ENCODE results near the gene CES5A.
"Not testable (repeated sequence)": the region's sequence is repeated elsewhere in the genome, so short reads cannot be mapped to it uniquely, and the experiment has no call there.

CES5A gene

GRCh38 chr16:55828680-55829079 lies 46.5 kb downstream of the CES5A start:
- no peak for DNase-seq

GRCh38 chr16:55825115-55825728 lies 50.0 kb downstream of the CES5A start:
- DNase-seq = no peak

GRCh38 chr16:55824473-55825000 lies 50.6 kb downstream of the CES5A start:
- DNase-seq = no peak

- no peak for DNase-seq
Observed at GRCh38 chr16:55822280-55822810, 52.8 kb downstream of the CES5A start.

- DNase-seq = no peak
Observed at GRCh38 chr16:55821210-55821609, 54.0 kb downstream of the CES5A start.

GRCh38 chr16:55820615-55821014 lies 54.6 kb downstream of the CES5A start:
- no peak for DNase-seq

GRCh38 chr16:55817236-55817912 lies 57.8 kb downstream of the CES5A start:
- no peak for DNase-seq

GRCh38 chr16:55816222-55816621 lies 59.0 kb downstream of the CES5A start:
- not testable (repeated sequence) for DNase-seq

GRCh38 chr16:55815320-55815719 lies 59.9 kb downstream of the CES5A start:
- no peak for DNase-seq

GRCh38 chr16:55814174-55814573 lies 61.0 kb downstream of the CES5A start:
- not testable (repeated sequence) for DNase-seq

GRCh38 chr16:55813730-55814129 lies 61.4 kb downstream of the CES5A start:
- DNase-seq = not testable (repeated sequence)

GRCh38 chr16:55812951-55813350 lies 62.2 kb downstream of the CES5A start:
- DNase-seq = no peak

- no peak for DNase-seq
Observed at GRCh38 chr16:55811811-55812210, 63.4 kb downstream of the CES5A start.

GRCh38 chr16:55810451-55810961 lies 64.7 kb downstream of the CES5A start:
- DNase-seq = no peak

- no peak for DNase-seq
Observed at GRCh38 chr16:55809851-55810250, 65.3 kb downstream of the CES5A start.

- no peak for DNase-seq
Observed at GRCh38 chr16:55809386-55809785, 65.8 kb downstream of the CES5A start.

- not testable (repeated sequence) for DNase-seq
Observed at GRCh38 chr16:55808286-55808685, 66.9 kb downstream of the CES5A start.

GRCh38 chr16:55805104-55805503 lies 70.1 kb downstream of the CES5A start:
- DNase-seq = not testable (repeated sequence)

GRCh38 chr16:55803681-55804080 lies 71.5 kb downstream of the CES5A start:
- DNase-seq = not testable (repeated sequence)

Data from fibroblast of skin of scalp (primary cell).